ENCODE data around the gene C19orf18. TPM values are rescaled to one million over a fixed set of nuclear protein-coding genes. Genes with fewer than 3 reads are reported as not detected.

Gene C19orf18
- total and polyA plus RNA-seq, 2 of the 4 experiments (the other 2 are of a cell fraction), result 0.15 TPM; not detected in 1

- Histone ChIP-seq H3K79me1 (ENCODE audit: low read depth in 1 of 2, low read length in 2 of 2) (no peaks in the 10 kb centered on the region), H2BK20ac (ENCODE audit: low read depth, low read length) (no peak overlapping the region), H3K36me3 (ENCODE audit: control insufficient read depth, insufficient read depth, low read length) (peaks cover 13% of the 10 kb centered on the region), H3K27ac (ENCODE audit: insufficient read depth, low read length) (no peak overlapping the region), H2BK5ac (ENCODE audit: low read depth, low read length, poor library complexity, severe bottlenecking) (no peak overlapping the region), H2AK9ac (replicated peaks; ENCODE audit: low read depth, low read length, poor library complexity) (no peak overlapping the region), H3K9me1 (ENCODE audit: insufficient read depth, low read length) (no peaks in the 10 kb centered on the region), H4K8ac (ENCODE audit: low read depth in 2 of 2, low read length in 2 of 2) (no peak overlapping the region), H3K9ac (ENCODE audit: low read depth, low read length) (no peak overlapping the region), H3K27me3 (ENCODE audit: control insufficient read depth, insufficient read depth, low read length) (no peaks in the 10 kb centered on the region), H3K9me3 (ENCODE audit: control insufficient read depth, insufficient read depth, low read length) (peaks cover 55% of the 10 kb centered on the region), H3K23ac (ENCODE audit: low read depth, low read length) (no peak overlapping the region), H3K14ac (replicated peaks; ENCODE audit: low read depth, low read length) (no peak overlapping the region), H3K56ac (ENCODE audit: extremely low read depth, insufficient read depth, low read length) (no peak overlapping the region), H2BK120ac (ENCODE audit: low read depth, low read length) (no peak overlapping the region), H2AFZ (replicated peaks; ENCODE audit: low read length, poor library complexity) (no peak overlapping the region), H2AK5ac (ENCODE audit: low read depth, low read length) (no peak overlapping the region), H3K4me1 (ENCODE audit: control insufficient read depth, insufficient read depth, low read length) (no peaks in the 10 kb centered on the region), H3K18ac (ENCODE audit: low read depth, low read length) (no peak overlapping the region), H4K20me1 (ENCODE audit: insufficient read depth, low read length) (no peaks in the 10 kb centered on the region), H3K4ac (ENCODE audit: low read depth, low read length) (no peak overlapping the region), H2BK15ac (ENCODE audit: low read depth, low read length) (no peak overlapping the region), H3K4me2 (ENCODE audit: low read depth, low read length) (no peak overlapping the region), H4K5ac (ENCODE audit: low read depth, low read length) (no peak overlapping the region), H4K91ac (ENCODE audit: insufficient read depth, low read depth, low read length) (no peak overlapping the region), H3K4me3 (ENCODE audit: insufficient read depth, low read depth, low read length) (no peak overlapping the region)
- ATAC-seq (ENCODE audit: low read depth) (no peak), DNase-seq (no peak)
- in situ Hi-C loops (cut with MboI; ENCODE audit: low sequenced_read_pairs), result no loop called here
- TF ChIP-seq RCOR1 (IDR thresholded peaks at IDR 0.05; ENCODE audit: insufficient replicate concordance, low read length) (no peak), SMC3 (IDR thresholded peaks at IDR 0.05; ENCODE audit: low read depth, low read length) (no peak), POLR2A (IDR thresholded peaks at IDR 0.05; ENCODE audit: low read depth, low read length) (no peak), MXI1 (IDR thresholded peaks at IDR 0.05; ENCODE audit: borderline replicate concordance, low read depth, low read length) (no peak), RFX5 (IDR thresholded peaks at IDR 0.05; ENCODE audit: low read depth, low read length) (no peak), CHD1 (IDR thresholded peaks at IDR 0.05; ENCODE audit: low read depth, low read length) (no peak), USF2 (IDR thresholded peaks at IDR 0.05; ENCODE audit: low read depth, low read length) (no peak), CEBPB (IDR thresholded peaks at IDR 0.05; ENCODE audit: low read depth, low read length) (no peak), MAFK (IDR thresholded peaks at IDR 0.05; ENCODE audit: low read depth, low read length) (no peak), MAZ (IDR thresholded peaks at IDR 0.05; ENCODE audit: borderline replicate concordance, low read depth, low read length) (no peak), BHLHE40 (IDR thresholded peaks at IDR 0.05; ENCODE audit: low read depth, low read length) (no peak), FOS (IDR thresholded peaks at IDR 0.05; ENCODE audit: low read depth, low read length) (no peak), NFE2L2 (IDR thresholded peaks at IDR 0.05; ENCODE audit: low read depth, low read length) (no peak), RAD21 (IDR thresholded peaks at IDR 0.05; ENCODE audit: low read length) (no peak)
- TF ChIP-seq, protein P1, sequence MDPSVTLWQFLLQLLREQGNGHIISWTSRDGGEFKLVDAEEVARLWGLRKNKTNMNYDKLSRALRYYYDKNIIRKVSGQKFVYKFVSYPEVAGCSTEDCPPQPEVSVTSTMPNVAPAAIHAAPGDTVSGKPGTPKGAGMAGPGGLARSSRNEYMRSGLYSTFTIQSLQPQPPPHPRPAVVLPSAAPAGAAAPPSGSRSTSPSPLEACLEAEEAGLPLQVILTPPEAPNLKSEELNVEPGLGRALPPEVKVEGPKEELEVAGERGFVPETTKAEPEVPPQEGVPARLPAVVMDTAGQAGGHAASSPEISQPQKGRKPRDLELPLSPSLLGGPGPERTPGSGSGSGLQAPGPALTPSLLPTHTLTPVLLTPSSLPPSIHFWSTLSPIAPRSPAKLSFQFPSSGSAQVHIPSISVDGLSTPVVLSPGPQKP (IDR thresholded peaks at IDR 0.05; ENCODE audit: borderline replicate concordance, low read depth, low read length), result no peak
- TF ChIP-seq, protein P2, sequence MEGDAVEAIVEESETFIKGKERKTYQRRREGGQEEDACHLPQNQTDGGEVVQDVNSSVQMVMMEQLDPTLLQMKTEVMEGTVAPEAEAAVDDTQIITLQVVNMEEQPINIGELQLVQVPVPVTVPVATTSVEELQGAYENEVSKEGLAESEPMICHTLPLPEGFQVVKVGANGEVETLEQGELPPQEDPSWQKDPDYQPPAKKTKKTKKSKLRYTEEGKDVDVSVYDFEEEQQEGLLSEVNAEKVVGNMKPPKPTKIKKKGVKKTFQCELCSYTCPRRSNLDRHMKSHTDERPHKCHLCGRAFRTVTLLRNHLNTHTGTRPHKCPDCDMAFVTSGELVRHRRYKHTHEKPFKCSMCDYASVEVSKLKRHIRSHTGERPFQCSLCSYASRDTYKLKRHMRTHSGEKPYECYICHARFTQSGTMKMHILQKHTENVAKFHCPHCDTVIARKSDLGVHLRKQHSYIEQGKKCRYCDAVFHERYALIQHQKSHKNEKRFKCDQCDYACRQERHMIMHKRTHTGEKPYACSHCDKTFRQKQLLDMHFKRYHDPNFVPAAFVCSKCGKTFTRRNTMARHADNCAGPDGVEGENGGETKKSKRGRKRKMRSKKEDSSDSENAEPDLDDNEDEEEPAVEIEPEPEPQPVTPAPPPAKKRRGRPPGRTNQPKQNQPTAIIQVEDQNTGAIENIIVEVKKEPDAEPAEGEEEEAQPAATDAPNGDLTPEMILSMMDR (conservative IDR thresholded peaks at IDR 0.05; ENCODE audit: low read depth, low read length), result no peak
- CTCF ChIA-PET, result no interaction called here
- WGBS, 2 experiments (ENCODE audit: extremely low coverage in 2 of 2, insufficient read length in 1 of 2), result no CpG with 5 or more reads among the region's 22 CpGs
- dilution Hi-C loops (cut with HindIII; ENCODE audit: low sequenced_read_pairs, unreplicated experiment), result no loop called here
- BruUV-seq (replicated peaks), result no TSS peak
- POLR2A ChIA-PET (ENCODE audit: unreplicated experiment), result no interaction called here
- intact Hi-C loops (cut with micrococcal nuclease), result no loop called here
These were observed 36.2 kb upstream of the C19orf18 start for GRCh38 chr19:58010507-58010906.

All from IMR-90 (cell line).